Chondrocyte (in vitro differentiated cells): ENCODE results near the gene ADM. TPM values are rescaled to one million over a fixed set of nuclear protein-coding genes. Genes with fewer than 3 reads are reported as not detected.

Experiments
- DNase-seq: peaks from one replicate; pipeline ENCODE4 v3.0.0; 2021; ENCODE audit warnings: mixed read lengths, low spot score
- H3K27ac Mint-ChIP-seq: one replicate; pipeline ENCODE4 v1.8.0; 2021; ENCODE audit warnings: mild to moderate bottlenecking, moderate library complexity, mixed read lengths; ENCODE audit not compliant: unreplicated experiment
- H3K27me3 Mint-ChIP-seq: 2 replicates; pipeline ENCODE4 v1.8.0; 2021; ENCODE audit warnings: low read depth, mixed read lengths
- H3K36me3 Mint-ChIP-seq: 2 replicates; pipeline ENCODE4 v1.8.0; 2021; ENCODE audit warnings: low read depth, mixed read lengths
- H3K4me1 Mint-ChIP-seq: 2 replicates; pipeline ENCODE4 v1.8.0; 2021; ENCODE audit warnings: low read depth, mild to moderate bottlenecking, mixed read lengths
- H3K4me3 Mint-ChIP-seq: one replicate; pipeline ENCODE4 v1.8.0; 2021; ENCODE audit warnings: mild to moderate bottlenecking, moderate library complexity, mixed read lengths; ENCODE audit not compliant: unreplicated experiment
- H3K9me3 Mint-ChIP-seq: 2 replicates; pipeline ENCODE4 v1.8.0; 2021; ENCODE audit warnings: low read depth, mixed read lengths
- total RNA-seq: library from RNA; stranded (reverse); gene quantifications from 3 replicates; pipeline ENCODE4 v1.2.1, GENCODE V29; 2021
- TF ChIP-seq, protein P1 (sequence below): fragments of 200-600 bp; sonication (generic); IDR thresholded peaks from 2 replicates; pipeline ENCODE4 v1.5.0; 2021; ENCODE audit warnings: antibody characterized with exemption, mild to moderate bottlenecking, moderate library complexity

The ADM gene
- total RNA-seq, 1 donor from 2014 or later = 53.8 TPM

DNA sequence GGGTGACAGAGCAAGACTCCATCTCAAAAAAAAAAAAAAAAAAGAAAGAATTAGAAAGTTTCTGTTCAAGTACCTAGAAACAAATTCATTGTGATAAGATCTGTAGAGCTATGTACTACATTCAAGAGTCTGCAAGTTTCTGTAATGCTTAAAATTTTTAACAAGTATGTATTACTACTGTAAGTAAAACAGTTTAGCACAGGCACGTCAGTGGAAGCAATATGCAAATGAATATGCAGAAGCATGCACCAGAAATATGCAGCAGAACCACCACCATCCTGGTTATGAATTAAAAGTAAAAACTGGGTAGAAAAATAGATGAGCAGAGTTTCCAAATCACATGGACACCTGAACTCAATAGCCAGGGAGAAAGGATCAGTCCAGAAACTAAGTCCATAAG, 30.1 kb upstream of the ADM start:
- no peaks in the 10 kb centered on the region for H3K36me3 Mint-ChIP-seq
- no peaks in the 10 kb centered on the region for H3K27me3 Mint-ChIP-seq
- H3K4me1 Mint-ChIP-seq = peaks cover 22% of the 10 kb centered on the region
- TF ChIP-seq, protein P1, sequence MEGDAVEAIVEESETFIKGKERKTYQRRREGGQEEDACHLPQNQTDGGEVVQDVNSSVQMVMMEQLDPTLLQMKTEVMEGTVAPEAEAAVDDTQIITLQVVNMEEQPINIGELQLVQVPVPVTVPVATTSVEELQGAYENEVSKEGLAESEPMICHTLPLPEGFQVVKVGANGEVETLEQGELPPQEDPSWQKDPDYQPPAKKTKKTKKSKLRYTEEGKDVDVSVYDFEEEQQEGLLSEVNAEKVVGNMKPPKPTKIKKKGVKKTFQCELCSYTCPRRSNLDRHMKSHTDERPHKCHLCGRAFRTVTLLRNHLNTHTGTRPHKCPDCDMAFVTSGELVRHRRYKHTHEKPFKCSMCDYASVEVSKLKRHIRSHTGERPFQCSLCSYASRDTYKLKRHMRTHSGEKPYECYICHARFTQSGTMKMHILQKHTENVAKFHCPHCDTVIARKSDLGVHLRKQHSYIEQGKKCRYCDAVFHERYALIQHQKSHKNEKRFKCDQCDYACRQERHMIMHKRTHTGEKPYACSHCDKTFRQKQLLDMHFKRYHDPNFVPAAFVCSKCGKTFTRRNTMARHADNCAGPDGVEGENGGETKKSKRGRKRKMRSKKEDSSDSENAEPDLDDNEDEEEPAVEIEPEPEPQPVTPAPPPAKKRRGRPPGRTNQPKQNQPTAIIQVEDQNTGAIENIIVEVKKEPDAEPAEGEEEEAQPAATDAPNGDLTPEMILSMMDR = no peak
- H3K4me3 Mint-ChIP-seq = no peak overlapping the region
- no peaks in the 10 kb centered on the region for H3K9me3 Mint-ChIP-seq
- no peak for DNase-seq
- no peak overlapping the region for H3K27ac Mint-ChIP-seq

DNA sequence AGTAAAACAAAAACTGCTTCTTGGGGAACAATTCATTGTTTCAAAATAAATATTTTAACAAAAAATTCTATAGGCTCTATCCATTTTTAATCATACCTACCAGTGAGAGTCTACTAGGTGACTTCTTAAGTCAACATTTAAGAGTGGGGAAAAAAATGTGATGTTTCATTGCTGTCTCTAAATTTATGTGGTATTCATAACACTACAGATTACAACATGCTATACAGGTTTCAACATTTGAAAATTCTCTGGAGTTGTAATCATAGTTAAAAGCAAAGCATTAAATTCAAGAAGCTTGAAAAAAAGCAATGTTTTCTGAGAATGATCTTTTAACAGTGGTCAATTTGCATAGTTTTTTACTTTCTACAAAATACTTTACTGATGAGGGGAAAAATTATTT, 29.2 kb upstream of the ADM start:
- Mint-ChIP-seq H3K9me3 (no peaks in the 10 kb centered on the region), H3K27ac (peak overlapping the region; percentile 66), H3K27me3 (no peaks in the 10 kb centered on the region), H3K4me3 (no peak overlapping the region), H3K4me1 (peaks cover 22% of the 10 kb centered on the region), H3K36me3 (no peaks in the 10 kb centered on the region)
- no peak for DNase-seq
- TF ChIP-seq, protein P1 = no peak

DNA sequence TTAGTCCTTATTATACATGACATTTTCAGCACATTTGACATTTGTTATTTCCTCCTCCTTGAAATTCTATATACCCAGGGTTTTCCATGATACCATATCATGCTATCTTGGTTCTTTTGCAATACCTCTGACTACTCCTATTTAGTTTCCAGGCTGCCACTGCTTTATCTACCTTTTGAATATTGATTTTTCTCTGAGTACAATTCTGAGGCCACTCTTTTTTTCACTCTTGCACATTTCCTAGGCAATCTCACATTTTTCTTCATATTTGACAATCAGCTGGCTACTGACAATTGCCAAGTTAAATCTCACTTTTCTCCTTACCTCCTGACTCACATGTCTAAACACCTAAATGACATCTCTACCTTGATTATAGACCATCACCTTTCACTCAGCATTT, 22.8 kb upstream of the ADM start:
- Mint-ChIP-seq H3K9me3 (no peaks in the 10 kb centered on the region), H3K27ac (no peak overlapping the region), H3K27me3 (no peaks in the 10 kb centered on the region), H3K36me3 (peaks cover 2% of the 10 kb centered on the region), H3K4me3 (no peak overlapping the region), H3K4me1 (peaks cover 4% of the 10 kb centered on the region)
- DNase-seq = no peak
- TF ChIP-seq, protein P1 = no peak

DNA sequence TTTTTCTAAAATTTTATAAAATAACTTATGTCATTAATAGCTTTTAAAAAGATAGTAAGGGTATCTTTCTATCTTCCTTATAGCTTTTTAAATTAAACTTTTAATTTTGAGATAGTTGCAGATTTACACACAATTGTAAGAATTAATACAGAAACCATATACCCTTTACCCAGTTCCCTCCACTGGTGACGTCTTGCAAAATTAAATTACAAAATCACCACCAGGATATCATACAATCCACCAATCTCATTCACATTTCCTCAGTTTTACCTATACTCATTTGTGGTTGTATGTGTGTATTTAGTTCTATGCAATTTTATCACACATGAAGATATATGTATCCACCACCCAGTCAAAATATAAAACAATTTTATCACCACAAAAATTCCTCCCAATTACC, 20.9 kb upstream of the ADM start:
- H3K27me3 Mint-ChIP-seq = no peaks in the 10 kb centered on the region
- no peak for DNase-seq
- peaks cover 6% of the 10 kb centered on the region for H3K4me1 Mint-ChIP-seq
- TF ChIP-seq, protein P1 = no peak
- H3K4me3 Mint-ChIP-seq = no peak overlapping the region
- H3K27ac Mint-ChIP-seq = no peak overlapping the region
- H3K36me3 Mint-ChIP-seq = peaks cover 2% of the 10 kb centered on the region
- no peaks in the 10 kb centered on the region for H3K9me3 Mint-ChIP-seq

DNA sequence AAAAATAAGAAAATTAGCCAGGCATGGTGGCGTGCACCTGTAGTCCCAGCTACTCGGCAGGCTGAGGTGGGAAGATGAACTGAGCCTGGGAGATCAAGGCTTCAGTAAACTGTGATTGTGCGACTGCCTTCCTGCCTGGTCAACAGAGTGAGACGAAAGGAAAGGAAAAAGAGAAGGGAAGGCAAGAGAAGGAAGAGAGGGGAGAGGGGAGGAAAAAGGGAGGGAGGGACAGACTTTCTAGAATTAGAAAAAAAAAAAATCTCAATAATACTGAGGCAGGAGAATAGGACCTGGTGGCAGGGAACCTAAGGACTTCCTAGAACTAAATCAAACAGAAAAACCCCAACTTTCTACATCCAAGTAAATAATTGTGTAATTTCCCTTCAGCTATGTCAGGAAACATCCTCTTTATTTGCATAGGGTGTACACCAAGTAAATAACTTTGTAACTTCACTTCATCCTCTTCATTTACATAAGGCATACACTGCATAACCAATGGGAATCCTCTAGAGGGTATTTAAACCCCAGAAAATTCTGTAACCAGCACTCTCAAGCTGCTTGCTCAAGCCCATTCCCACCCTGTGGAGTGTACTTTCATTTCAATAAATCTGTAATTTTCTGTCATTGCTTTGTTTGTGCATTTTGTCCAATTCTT, 19.6 kb upstream of the ADM start:
- Mint-ChIP-seq H3K4me1 (peaks cover 6% of the 10 kb centered on the region), H3K27me3 (no peaks in the 10 kb centered on the region), H3K27ac (no peak overlapping the region), H3K9me3 (no peaks in the 10 kb centered on the region), H3K36me3 (peaks cover 2% of the 10 kb centered on the region), H3K4me3 (no peak overlapping the region)
- no peak for DNase-seq
- TF ChIP-seq, protein P1 = no peak
